Measurements from ENCODE around the gene INPP5A. TPM values are rescaled to one million over a fixed set of nuclear protein-coding genes. Genes with fewer than 3 reads are reported as not detected.

Gene INPP5A
- total RNA-seq, 1 donor from 2014 or later: 105 TPM

DNA sequence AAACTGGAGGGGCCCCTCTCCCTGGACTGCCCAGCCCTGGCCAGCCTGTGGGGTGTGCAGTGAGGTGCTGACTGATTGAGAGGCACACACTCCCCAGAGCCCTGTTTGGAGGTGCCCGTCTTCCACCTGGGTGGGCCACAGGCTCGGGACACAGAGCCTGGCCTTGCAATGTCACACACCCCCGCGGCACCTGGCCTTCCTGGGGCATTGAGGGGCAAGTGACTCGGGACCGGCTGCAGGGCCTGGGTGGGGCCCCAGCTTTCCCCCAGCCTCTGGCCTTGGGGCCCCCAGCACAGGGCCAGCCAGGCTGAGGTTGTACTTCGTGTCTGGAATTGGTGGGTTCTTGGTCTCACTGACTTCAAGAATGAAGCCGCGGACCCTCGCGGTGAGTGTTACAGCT is 262.3 kb downstream of the INPP5A start:
- Histone ChIP-seq H3K9me3 (replicated peaks) (peaks cover 6% of the 10 kb centered on the region), H3K27ac (replicated peaks) (no peak overlapping the region), H3K36me3 (no peaks in the 10 kb centered on the region), H3K4me1 (no peaks in the 10 kb centered on the region), H3K4me3 (no peak overlapping the region), H3K27me3 (ENCODE audit: low read depth) (peaks cover 47% of the 10 kb centered on the region)
- DNase-seq: no peak
- intact Hi-C loops (cut with micrococcal nuclease): no loop called here
- TF ChIP-seq, protein P1, sequence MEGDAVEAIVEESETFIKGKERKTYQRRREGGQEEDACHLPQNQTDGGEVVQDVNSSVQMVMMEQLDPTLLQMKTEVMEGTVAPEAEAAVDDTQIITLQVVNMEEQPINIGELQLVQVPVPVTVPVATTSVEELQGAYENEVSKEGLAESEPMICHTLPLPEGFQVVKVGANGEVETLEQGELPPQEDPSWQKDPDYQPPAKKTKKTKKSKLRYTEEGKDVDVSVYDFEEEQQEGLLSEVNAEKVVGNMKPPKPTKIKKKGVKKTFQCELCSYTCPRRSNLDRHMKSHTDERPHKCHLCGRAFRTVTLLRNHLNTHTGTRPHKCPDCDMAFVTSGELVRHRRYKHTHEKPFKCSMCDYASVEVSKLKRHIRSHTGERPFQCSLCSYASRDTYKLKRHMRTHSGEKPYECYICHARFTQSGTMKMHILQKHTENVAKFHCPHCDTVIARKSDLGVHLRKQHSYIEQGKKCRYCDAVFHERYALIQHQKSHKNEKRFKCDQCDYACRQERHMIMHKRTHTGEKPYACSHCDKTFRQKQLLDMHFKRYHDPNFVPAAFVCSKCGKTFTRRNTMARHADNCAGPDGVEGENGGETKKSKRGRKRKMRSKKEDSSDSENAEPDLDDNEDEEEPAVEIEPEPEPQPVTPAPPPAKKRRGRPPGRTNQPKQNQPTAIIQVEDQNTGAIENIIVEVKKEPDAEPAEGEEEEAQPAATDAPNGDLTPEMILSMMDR (IDR thresholded peaks at IDR 0.05; ENCODE audit: borderline replicate concordance): no peak

DNA sequence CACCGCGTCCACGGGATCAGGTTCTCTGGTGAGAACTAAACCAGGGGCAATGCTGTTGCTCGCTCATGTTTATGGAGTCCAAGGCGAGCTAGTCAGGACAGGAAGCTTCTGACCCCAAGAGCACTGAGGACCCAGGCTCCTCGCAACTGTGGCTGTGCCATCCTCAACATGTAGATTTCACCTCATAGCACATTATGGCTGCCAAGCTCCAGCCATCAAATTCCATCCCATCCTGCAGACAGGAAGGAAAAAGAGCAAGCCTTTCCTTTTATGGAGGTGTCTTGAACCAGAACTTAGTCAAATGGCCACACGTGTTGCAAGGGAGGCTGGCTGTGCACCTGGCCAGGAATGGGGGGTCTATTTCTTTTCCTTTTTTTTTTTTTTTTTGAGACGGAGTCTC is 264.5 kb downstream of the INPP5A start:
- intact Hi-C loops (cut with micrococcal nuclease): no loop called here
- Histone ChIP-seq H3K27me3 (ENCODE audit: low read depth) (peaks cover 39% of the 10 kb centered on the region), H3K36me3 (no peaks in the 10 kb centered on the region), H3K4me3 (no peak overlapping the region), H3K27ac (replicated peaks) (no peak overlapping the region), H3K4me1 (no peaks in the 10 kb centered on the region), H3K9me3 (replicated peaks) (peaks cover 6% of the 10 kb centered on the region)
- TF ChIP-seq, protein P1 (IDR thresholded peaks at IDR 0.05; ENCODE audit: borderline replicate concordance): no peak
- DNase-seq: no peak

DNA sequence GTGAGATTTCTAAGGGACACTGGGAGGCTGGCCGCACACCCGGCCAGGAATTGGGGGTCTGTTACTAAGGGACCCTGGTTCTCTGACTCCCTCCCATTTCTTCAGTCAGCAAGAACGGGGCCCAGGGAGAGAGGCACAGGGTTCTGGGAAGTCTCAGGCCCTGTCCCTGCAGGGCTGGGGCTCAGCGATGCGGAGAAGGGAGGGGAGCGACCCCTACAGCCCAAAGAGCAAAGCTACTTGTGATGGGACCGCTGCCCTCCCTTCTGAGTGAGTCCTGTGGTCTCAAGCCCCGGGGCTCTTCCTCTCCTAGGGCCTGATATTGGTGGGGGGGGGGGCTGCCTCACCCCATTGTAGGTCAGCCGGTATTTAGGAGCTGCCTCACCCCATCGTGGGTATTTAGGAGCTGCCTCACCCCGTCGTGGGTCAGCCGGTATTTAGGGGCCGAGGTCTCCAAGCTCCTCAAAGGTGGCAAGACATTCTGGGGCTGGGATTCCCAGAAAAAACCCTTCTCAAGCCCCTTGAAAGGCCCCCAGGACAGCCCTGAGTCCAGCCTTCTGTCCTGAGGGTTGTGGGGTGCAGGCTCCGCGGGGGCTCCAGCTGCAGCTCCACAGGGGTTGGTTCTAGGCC is 265.2 kb downstream of the INPP5A start:
- intact Hi-C loops (cut with micrococcal nuclease): no loop called here
- H3K4me1 ChIP-seq: no peaks in the 10 kb centered on the region

DNA sequence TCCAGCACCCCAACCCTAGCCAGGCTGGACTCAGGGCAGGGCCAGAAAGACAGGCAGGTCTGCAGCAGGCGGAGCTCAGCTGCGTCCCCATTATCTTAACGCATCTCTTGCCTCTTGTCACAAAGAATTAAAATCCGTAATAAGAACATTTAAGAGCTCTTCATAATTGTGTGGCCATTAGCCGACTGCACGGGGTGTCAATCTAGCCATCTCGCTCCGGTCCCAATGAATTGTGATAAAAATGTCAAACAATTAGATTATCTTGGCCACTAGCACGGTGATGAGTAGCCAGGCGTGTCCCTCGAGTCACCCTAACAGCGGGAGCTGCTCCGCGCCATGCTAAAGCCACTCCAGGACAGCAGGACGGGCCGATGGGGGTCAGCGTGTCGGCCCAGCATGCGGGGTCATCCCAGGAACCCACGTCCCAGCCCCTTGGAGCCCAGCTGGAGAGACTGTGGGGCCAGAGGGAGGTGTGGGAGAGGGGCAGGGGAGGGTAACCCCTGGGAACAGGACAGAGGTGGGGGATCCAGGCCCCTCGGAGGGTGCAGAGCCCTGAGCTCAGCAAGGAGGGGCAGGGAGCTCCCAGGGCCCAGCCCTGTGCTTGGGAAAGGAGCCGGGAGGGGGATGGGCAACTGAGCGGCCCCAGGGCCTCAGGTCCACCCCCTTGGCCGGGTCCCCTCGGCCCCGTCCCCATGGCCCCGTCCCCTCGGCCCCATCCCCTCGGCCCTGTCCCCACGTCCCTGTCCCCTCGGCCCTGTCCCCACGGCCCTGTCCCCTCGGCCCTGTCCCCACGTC is 266.0 kb downstream of the INPP5A start:
- Histone ChIP-seq H3K27ac (replicated peaks) (no peak overlapping the region), H3K27me3 (ENCODE audit: low read depth) (peaks cover 48% of the 10 kb centered on the region), H3K4me3 (no peak overlapping the region), H3K36me3 (no peaks in the 10 kb centered on the region), H3K9me3 (replicated peaks) (peaks cover 6% of the 10 kb centered on the region), H3K4me1 (no peaks in the 10 kb centered on the region)
- TF ChIP-seq, protein P1 (IDR thresholded peaks at IDR 0.05; ENCODE audit: borderline replicate concordance): no peak
- intact Hi-C loops (cut with micrococcal nuclease): no loop called here
- no peak for DNase-seq

More for the DNA sequence above, 265.2 kb downstream of the INPP5A start:
- TF ChIP-seq, protein P1 (IDR thresholded peaks at IDR 0.05; ENCODE audit: borderline replicate concordance): no peak
- Histone ChIP-seq H3K4me3 (no peak overlapping the region), H3K36me3 (no peaks in the 10 kb centered on the region), H3K27ac (replicated peaks) (no peak overlapping the region), H3K9me3 (replicated peaks) (peaks cover 6% of the 10 kb centered on the region), H3K27me3 (ENCODE audit: low read depth) (peaks cover 40% of the 10 kb centered on the region)
- DNase-seq: no peak

DNA sequence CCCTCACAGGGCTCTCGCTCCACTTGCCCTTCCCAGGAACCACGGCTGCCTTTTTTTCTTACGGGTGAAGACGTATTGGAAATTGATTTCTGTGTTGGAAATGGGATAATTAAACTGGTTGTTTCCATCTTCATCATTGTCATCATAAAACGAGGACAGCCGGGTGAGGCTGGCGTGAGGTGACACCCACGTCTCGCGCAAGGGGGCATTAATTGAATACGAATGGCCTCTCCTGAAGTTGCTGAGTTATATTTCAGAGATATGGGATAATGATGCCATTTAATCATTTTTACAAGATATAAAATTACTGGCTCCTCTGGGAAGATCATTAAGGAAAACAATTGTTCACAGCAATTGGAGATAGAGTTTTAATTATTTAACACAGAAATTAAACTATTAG is 266.7 kb downstream of the INPP5A start:
- intact Hi-C loops (cut with micrococcal nuclease): no loop called here
- Histone ChIP-seq H3K36me3 (no peaks in the 10 kb centered on the region), H3K4me1 (no peaks in the 10 kb centered on the region), H3K4me3 (no peak overlapping the region), H3K9me3 (replicated peaks) (peaks cover 6% of the 10 kb centered on the region), H3K27me3 (ENCODE audit: low read depth) (peaks cover 55% of the 10 kb centered on the region), H3K27ac (replicated peaks) (no peak overlapping the region)
- TF ChIP-seq, protein P1 (IDR thresholded peaks at IDR 0.05; ENCODE audit: borderline replicate concordance): no peak
- DNase-seq: no peak

All from left ventricle myocardium inferior (tissue), 1 donor.